Astrocyte (in vitro differentiated cells and primary cell): ENCODE measurements around the gene CD200R1.

Experiments
- EZH2 ChIP-seq: IDR thresholded peaks from 2 replicates; pipeline ENCODE4 v1.6.1; 2012; ENCODE audit warnings: mild to moderate bottlenecking, low read length, inconsistent platforms; ENCODE audit not compliant: insufficient read depth
- TF ChIP-seq, protein P1 (sequence below): IDR thresholded peaks from 2 replicates; pipeline ENCODE4 v1.5.1; 2011; ENCODE audit warnings: low read depth, mild to moderate bottlenecking, inconsistent platforms, low read length, moderate library complexity; ENCODE audit not compliant: insufficient read depth

DNA sequence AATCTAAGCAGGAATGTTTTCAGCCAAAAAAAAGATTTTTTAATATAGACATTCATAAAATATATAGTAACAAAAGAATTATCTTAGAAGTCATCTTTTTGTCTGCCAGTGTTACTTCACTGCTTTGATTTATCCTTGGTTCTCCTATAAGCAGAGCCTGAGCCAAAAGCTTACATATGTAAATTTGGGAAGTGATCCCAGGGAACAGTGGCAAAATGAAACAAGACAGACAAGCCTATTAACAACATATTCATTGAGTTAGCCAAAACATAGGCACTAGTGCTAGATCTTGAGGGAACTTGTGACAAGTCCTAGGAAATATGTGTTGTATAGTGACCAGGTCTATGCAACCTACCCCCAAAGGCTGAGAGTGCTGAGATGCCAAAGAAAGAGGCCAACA lies 27.1 kb upstream of the CD200R1 start:
- TF ChIP-seq, protein P1, sequence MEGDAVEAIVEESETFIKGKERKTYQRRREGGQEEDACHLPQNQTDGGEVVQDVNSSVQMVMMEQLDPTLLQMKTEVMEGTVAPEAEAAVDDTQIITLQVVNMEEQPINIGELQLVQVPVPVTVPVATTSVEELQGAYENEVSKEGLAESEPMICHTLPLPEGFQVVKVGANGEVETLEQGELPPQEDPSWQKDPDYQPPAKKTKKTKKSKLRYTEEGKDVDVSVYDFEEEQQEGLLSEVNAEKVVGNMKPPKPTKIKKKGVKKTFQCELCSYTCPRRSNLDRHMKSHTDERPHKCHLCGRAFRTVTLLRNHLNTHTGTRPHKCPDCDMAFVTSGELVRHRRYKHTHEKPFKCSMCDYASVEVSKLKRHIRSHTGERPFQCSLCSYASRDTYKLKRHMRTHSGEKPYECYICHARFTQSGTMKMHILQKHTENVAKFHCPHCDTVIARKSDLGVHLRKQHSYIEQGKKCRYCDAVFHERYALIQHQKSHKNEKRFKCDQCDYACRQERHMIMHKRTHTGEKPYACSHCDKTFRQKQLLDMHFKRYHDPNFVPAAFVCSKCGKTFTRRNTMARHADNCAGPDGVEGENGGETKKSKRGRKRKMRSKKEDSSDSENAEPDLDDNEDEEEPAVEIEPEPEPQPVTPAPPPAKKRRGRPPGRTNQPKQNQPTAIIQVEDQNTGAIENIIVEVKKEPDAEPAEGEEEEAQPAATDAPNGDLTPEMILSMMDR = no peak
- TF ChIP-seq EZH2 = no peak
